Spleen (tissue), 7 donors: ENCODE measurements around the gene DLD.

Source experiments
- POLR2A ChIP-seq, 3 donors: fragments of 450-650 bp; IDR thresholded peaks; one replicate each; pipeline ENCODE4 v1.5.1; 2017; ENCODE audit warnings: antibody characterized with exemption in 3 of 3, mild to moderate bottlenecking in 1 of 3
- POLR2AphosphoS5 ChIP-seq, 3 donors: sonication (generic); formaldehyde crosslinking; IDR thresholded peaks; one replicate each; pipeline ENCODE4 v1.5.1; 2017; ENCODE audit warnings: antibody characterized with exemption in 3 of 3
- TF ChIP-seq, protein P1 (sequence below), 11 experiments: fragments of 200-600 bp in 7 of 11; fragments of 450-650 bp in 4 of 11; sonication (generic) in 4 of 11; IDR thresholded peaks in 8 of 11; conservative IDR thresholded peaks in 3 of 11; 1 replicate in 7 of 11; 2 replicates in 4 of 11; pipeline versions ENCODE4 v1.4.0 to v1.8.0; 2016 to 2021; ENCODE audit warnings: antibody characterized with exemption in 11 of 11, inconsistent platforms in 4 of 11, mild to moderate bottlenecking in 1 of 11
- donor health status: DM: no; HTN: no; CAD: no; lungs with moderate emphysema.
- donor health status: DM: no; HTN: no; CAD: no.
- donor health status: DM: no; HTN: no; CAD: no.

DNA sequence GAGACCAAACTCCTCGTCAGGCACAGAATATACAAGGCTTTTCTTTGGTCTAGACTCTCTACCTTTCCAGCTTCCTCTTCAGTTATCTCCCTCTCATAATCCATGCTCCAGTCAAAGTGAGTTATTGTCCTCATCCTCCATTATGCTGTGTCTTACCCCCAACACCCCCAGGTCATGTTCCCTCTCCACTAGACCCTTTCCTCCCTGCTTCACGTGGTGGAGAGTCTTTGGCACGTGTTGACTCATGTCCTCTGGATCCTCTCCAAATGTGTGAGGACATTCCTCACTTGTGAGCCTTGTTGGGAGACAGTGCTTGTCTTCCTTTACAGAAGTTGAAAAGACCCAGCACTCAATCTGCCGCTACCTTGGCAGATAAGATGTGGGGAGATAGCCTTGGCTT lies 36.0 kb upstream of the DLD start:
- TF ChIP-seq, protein P1, sequence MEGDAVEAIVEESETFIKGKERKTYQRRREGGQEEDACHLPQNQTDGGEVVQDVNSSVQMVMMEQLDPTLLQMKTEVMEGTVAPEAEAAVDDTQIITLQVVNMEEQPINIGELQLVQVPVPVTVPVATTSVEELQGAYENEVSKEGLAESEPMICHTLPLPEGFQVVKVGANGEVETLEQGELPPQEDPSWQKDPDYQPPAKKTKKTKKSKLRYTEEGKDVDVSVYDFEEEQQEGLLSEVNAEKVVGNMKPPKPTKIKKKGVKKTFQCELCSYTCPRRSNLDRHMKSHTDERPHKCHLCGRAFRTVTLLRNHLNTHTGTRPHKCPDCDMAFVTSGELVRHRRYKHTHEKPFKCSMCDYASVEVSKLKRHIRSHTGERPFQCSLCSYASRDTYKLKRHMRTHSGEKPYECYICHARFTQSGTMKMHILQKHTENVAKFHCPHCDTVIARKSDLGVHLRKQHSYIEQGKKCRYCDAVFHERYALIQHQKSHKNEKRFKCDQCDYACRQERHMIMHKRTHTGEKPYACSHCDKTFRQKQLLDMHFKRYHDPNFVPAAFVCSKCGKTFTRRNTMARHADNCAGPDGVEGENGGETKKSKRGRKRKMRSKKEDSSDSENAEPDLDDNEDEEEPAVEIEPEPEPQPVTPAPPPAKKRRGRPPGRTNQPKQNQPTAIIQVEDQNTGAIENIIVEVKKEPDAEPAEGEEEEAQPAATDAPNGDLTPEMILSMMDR (IDR thresholded peaks at IDR 0.05 in 8 of 11, conservative IDR thresholded peaks at IDR 0.05 in 3 of 11), result no peak
- TF ChIP-seq POLR2A (IDR thresholded peaks at IDR 0.05) (no peak), POLR2AphosphoS5 (IDR thresholded peaks at IDR 0.05) (no peak)
